NCI-H1436 (cell line): ENCODE data around the gene BANP.
"Not testable (repeated sequence)": the region's sequence is repeated elsewhere in the genome, so short reads cannot be mapped to it uniquely, and the experiment has no call there.

Experiments
- DNase-seq: peaks from one replicate; lab custom pipeline; 2025; lab: John Stamatoyannopoulos, UW

Gene BANP

GRCh38 chr16:87966685-87967185, 15.5 kb downstream of the BANP start:
- DNase-seq = no peak

- no peak for DNase-seq
These were observed 17.3 kb downstream of the BANP start for GRCh38 chr16:87968541-87968940.

- DNase-seq = no peak
These were observed 19.0 kb downstream of the BANP start for GRCh38 chr16:87970186-87970585.

GRCh38 chr16:87971933-87972332, 20.7 kb downstream of the BANP start:
- no peak for DNase-seq

- DNase-seq = no peak
These were observed 22.5 kb downstream of the BANP start for GRCh38 chr16:87973717-87974116.

GRCh38 chr16:87974178-87974577, 22.9 kb downstream of the BANP start:
- DNase-seq = no peak

GRCh38 chr16:87976665-87977064, 25.4 kb downstream of the BANP start:
- DNase-seq = no peak

GRCh38 chr16:87978127-87978526, 26.9 kb downstream of the BANP start:
- no peak for DNase-seq

GRCh38 chr16:87979352-87979751, 28.1 kb downstream of the BANP start:
- no peak for DNase-seq

GRCh38 chr16:87979911-87980630, 28.8 kb downstream of the BANP start:
- not testable (repeated sequence) for DNase-seq

- not testable (repeated sequence) for DNase-seq
These were observed 30.1 kb downstream of the BANP start for GRCh38 chr16:87981376-87981775.

GRCh38 chr16:87982581-87983041, 31.4 kb downstream of the BANP start:
- no peak for DNase-seq

- not testable (repeated sequence) for DNase-seq
These were observed 32.0 kb downstream of the BANP start for GRCh38 chr16:87983072-87983736.

- DNase-seq = not testable (repeated sequence)
These were observed 32.5 kb downstream of the BANP start for GRCh38 chr16:87983737-87984097.

GRCh38 chr16:87984180-87984579, 32.9 kb downstream of the BANP start:
- DNase-seq = not testable (repeated sequence)

GRCh38 chr16:87984632-87985267, 33.5 kb downstream of the BANP start:
- DNase-seq = no peak

- DNase-seq = not testable (repeated sequence)
These were observed 34.3 kb downstream of the BANP start for GRCh38 chr16:87985493-87985892.

- DNase-seq = not testable (repeated sequence)
These were observed 35.2 kb downstream of the BANP start for GRCh38 chr16:87986361-87986849.

- DNase-seq = not testable (repeated sequence)
These were observed 37.4 kb downstream of the BANP start for GRCh38 chr16:87988596-87988995.

- DNase-seq = not testable (repeated sequence)
These were observed 39.0 kb downstream of the BANP start for GRCh38 chr16:87990254-87990653.

GRCh38 chr16:87992142-87992541, 40.9 kb downstream of the BANP start:
- DNase-seq = not testable (repeated sequence)

- no peak for DNase-seq
These were observed 42.7 kb downstream of the BANP start for GRCh38 chr16:87993901-87994300.

GRCh38 chr16:87995644-87996043, 44.4 kb downstream of the BANP start:
- DNase-seq = no peak
